T-helper 2 cell (primary cell): ENCODE results near the gene ZNF584.
"Not testable (repeated sequence)": the region's sequence is repeated elsewhere in the genome, so short reads cannot be mapped to it uniquely, and the experiment has no call there.

ENCODE experiments used
- DNase-seq, 5 experiments: peaks; one replicate each; pipeline versions ENCODE4 v3.0.0 to v3.0.0-alpha.2; 2012 to 2022

Gene ZNF584

GRCh38 chr19:58406818-58407657 lies 1.4 kb upstream of the ZNF584 start:
- no peak for DNase-seq

- no peak for DNase-seq
Observed at GRCh38 chr19:58407658-58408151, 744 bp upstream of the ZNF584 start.

- peak in 1 of 5 experiments; percentile 27 for DNase-seq
Observed at GRCh38 chr19:58409010-58409790, 751 bp downstream of the ZNF584 start.

GRCh38 chr19:58416604-58417003 lies 8.2 kb downstream of the ZNF584 start:
- no peak for DNase-seq

GRCh38 chr19:58417071-58417470 lies 8.6 kb downstream of the ZNF584 start:
- DNase-seq: no peak

- no peak for DNase-seq
Observed at GRCh38 chr19:58428617-58429016, 20.2 kb downstream of the ZNF584 start.

- DNase-seq: no peak
Observed at GRCh38 chr19:58429745-58430144, 21.3 kb downstream of the ZNF584 start.

GRCh38 chr19:58434217-58434616 lies 25.8 kb downstream of the ZNF584 start:
- no peak for DNase-seq

- peak; percentile 72 to 100 (median 93) for DNase-seq
Observed at GRCh38 chr19:58439576-58440554, 31.4 kb downstream of the ZNF584 start, which contains the start of gene ZNF132. ZNF132 (minus strand) TSS chr19:58440153; CDS start chr19:58439821, 332 bp downstream.

GRCh38 chr19:58440556-58440955 lies 32.1 kb downstream of the ZNF584 start:
- no peak for DNase-seq

GRCh38 chr19:58442986-58443385 lies 34.5 kb downstream of the ZNF584 start:
- DNase-seq: not testable (repeated sequence)

- not testable (repeated sequence) for DNase-seq
Observed at GRCh38 chr19:58448860-58449259, 40.4 kb downstream of the ZNF584 start.

- DNase-seq: not testable (repeated sequence)
Observed at GRCh38 chr19:58449980-58450379, 41.5 kb downstream of the ZNF584 start.

GRCh38 chr19:58450856-58451357 lies 42.5 kb downstream of the ZNF584 start:
- no peak for DNase-seq

GRCh38 chr19:58451358-58452101 lies 43.1 kb downstream of the ZNF584 start, which contains the start of gene ZNF324B:
ZNF324B (plus strand) TSS chr19:58451622; CDS start chr19:58453702, 2,080 bp downstream.
- peak; percentile 92 to 97 (median 96) for DNase-seq

GRCh38 chr19:58453743-58454142 lies 45.3 kb downstream of the ZNF584 start:
- no peak for DNase-seq

- DNase-seq: no peak
Observed at GRCh38 chr19:58455306-58455705, 46.9 kb downstream of the ZNF584 start.

GRCh38 chr19:58456111-58456510 lies 47.7 kb downstream of the ZNF584 start:
- DNase-seq: no peak

GRCh38 chr19:58460039-58460438 lies 51.6 kb downstream of the ZNF584 start:
- DNase-seq: no peak

GRCh38 chr19:58466089-58466759 lies 57.8 kb downstream of the ZNF584 start:
- no peak for DNase-seq
